H1 (cell line): ENCODE results near the gene UNC119. TPM values are rescaled to one million over a fixed set of nuclear protein-coding genes. Genes with fewer than 3 reads are reported as not detected.

ENCODE experiments used
- CTCF ChIA-PET: fragments of 300-600 bp; sonication (Branson Sonifier 250); formaldehyde crosslinking; loops from one replicate; lab custom pipeline; 2021; ENCODE audit not compliant: partially characterized antibody; lab: Charles Lee
- POLR2A ChIA-PET: fragments of 300-600 bp; sonication (Branson Sonifier 250); formaldehyde crosslinking; loops from one replicate; lab custom pipeline; 2021; ENCODE audit warnings: inconsistent platforms; ENCODE audit not compliant: partially characterized antibody; lab: Charles Lee
- DNase-seq, 2 experiments: peaks; one replicate each; pipeline versions ENCODE4 v3.0.0 to v3.0.0-alpha.2; 2010 to 2022; ENCODE audit warnings: low spot score in 2 of 2, low read depth in 1 of 2, mixed read lengths in 1 of 2
- FAIRE-seq: peaks from 2 replicates; lab custom pipeline; 2011; peaks lifted over from hg19 to GRCh38; lab: Jason Lieb, UNC
- H2AFZ ChIP-seq: 2 replicates; pipeline ENCODE4 v1.8.1; 2012; ENCODE audit warnings: low read length, inconsistent platforms
- H2AK5ac ChIP-seq: 2 replicates; pipeline ENCODE4 v1.6.1; 2013; ENCODE audit warnings: low read depth, low read length
- H2BK120ac ChIP-seq: replicated peaks from 2 replicates; pipeline ENCODE3; 2013; ENCODE audit warnings: low read depth, low read length, inconsistent platforms
- H2BK12ac ChIP-seq: 2 replicates; pipeline ENCODE4 v1.6.1; 2013; ENCODE audit warnings: low read depth, low read length
- H2BK15ac ChIP-seq: 2 replicates; pipeline ENCODE4 v1.6.1; 2013; ENCODE audit warnings: low read length
- H2BK20ac ChIP-seq: 2 replicates; pipeline ENCODE4 v1.6.1; 2013; ENCODE audit warnings: low read length
- H2BK5ac ChIP-seq: 2 replicates; pipeline ENCODE4 v1.6.1; 2013; ENCODE audit warnings: low read depth, low read length
- H3K14ac ChIP-seq: 2 replicates; pipeline ENCODE4 v1.6.1; 2013; ENCODE audit warnings: inconsistent platforms; ENCODE audit not compliant: insufficient read length
- H3K18ac ChIP-seq: 2 replicates; pipeline ENCODE4 v1.6.1; 2013; ENCODE audit warnings: low read length; ENCODE audit errors: extremely low read depth
- H3K23ac ChIP-seq: 2 replicates; pipeline ENCODE4 v1.6.1; 2013; ENCODE audit warnings: inconsistent platforms; ENCODE audit not compliant: insufficient read length
- H3K23me2 ChIP-seq: 2 replicates; pipeline ENCODE4 v1.6.1; 2013; ENCODE audit warnings: low read depth, low read length
- H3K27ac ChIP-seq: 2 replicates; pipeline ENCODE4 v1.6.1; 2011; ENCODE audit warnings: low read depth, low read length, inconsistent platforms
- H3K27me3 ChIP-seq, 4 experiments: replicated peaks in 1 of 4; 1 replicate in 1 of 4; 2 replicates in 3 of 4; pipeline versions ENCODE4 v1.6.1 to v1.8.1; 2011 to 2013; ENCODE audit warnings: low read length in 3 of 4, mild to moderate bottlenecking in 3 of 4, inconsistent platforms in 2 of 4, mixed read lengths in 2 of 4, moderate library complexity in 1 of 4; ENCODE audit not compliant: control insufficient read depth in 3 of 4, insufficient read depth in 3 of 4; ENCODE audit errors: extremely low read depth in 1 of 4
- H3K36me3 ChIP-seq, 4 experiments: 2 replicates each; pipeline versions ENCODE4 v1.6.1 to v1.8.1; 2011 to 2013; ENCODE audit warnings: mild to moderate bottlenecking in 4 of 4, low read length in 3 of 4, moderate library complexity in 2 of 4, control low read depth in 1 of 4, inconsistent platforms in 1 of 4; ENCODE audit not compliant: insufficient read depth in 4 of 4, control insufficient read depth in 2 of 4
- H3K4ac ChIP-seq: replicated peaks from 2 replicates; pipeline ENCODE3; 2013; ENCODE audit warnings: low read length, low read depth, mixed read lengths, inconsistent platforms; ENCODE audit not compliant: insufficient read length
- H3K4me1 ChIP-seq, 4 experiments: replicated peaks in 1 of 4; 1 replicate in 1 of 4; 2 replicates in 3 of 4; pipeline versions ENCODE4 v1.6.1 to v1.8.1; 2011 to 2013; ENCODE audit warnings: low read length in 3 of 4, inconsistent platforms in 2 of 4, mixed read lengths in 1 of 4; ENCODE audit not compliant: insufficient read depth in 4 of 4, control insufficient read depth in 3 of 4
- H3K4me2 ChIP-seq, 2 experiments: 2 replicates each; pipeline versions ENCODE4 v1.6.1 to v1.8.1; 2011 to 2013; ENCODE audit warnings: low read depth in 2 of 2, low read length in 2 of 2, control low read depth in 1 of 2, inconsistent platforms in 1 of 2, mild to moderate bottlenecking in 1 of 2; ENCODE audit not compliant: insufficient read depth in 1 of 2
- H3K4me3 ChIP-seq, 4 experiments: fragments of 200-600, 300-600 bp in 1 of 4; sonication (generic), shearing (Covaris generic), sonication (Bioruptor Twin) in 1 of 4; 2 replicates each; pipeline versions ENCODE4 v1.5.1 to v1.8.1; 2011 to 2016; ENCODE audit warnings: low read length in 4 of 4, low read depth in 3 of 4, control low read depth in 2 of 4, inconsistent platforms in 2 of 4, mild to moderate bottlenecking in 2 of 4, mixed read lengths in 1 of 4, moderate library complexity in 1 of 4; ENCODE audit not compliant: insufficient read depth in 2 of 4; ENCODE audit errors: extremely low read depth in 1 of 4
- H3K56ac ChIP-seq: replicated peaks from 2 replicates; pipeline ENCODE3; 2013; ENCODE audit warnings: low read depth, mild to moderate bottlenecking, mixed read lengths, low read length, inconsistent platforms; ENCODE audit not compliant: insufficient read length
- H3K79me1 ChIP-seq: 2 replicates; pipeline ENCODE4 v1.6.1; 2013; ENCODE audit warnings: low read depth, low read length, control low read depth
- H3K79me2 ChIP-seq, 2 experiments: 2 replicates each; pipeline versions ENCODE4 v1.6.1 to v1.8.1; 2012 to 2013; ENCODE audit warnings: low read length in 2 of 2, mild to moderate bottlenecking in 2 of 2, inconsistent platforms in 1 of 2; ENCODE audit not compliant: insufficient read depth in 2 of 2, control insufficient read depth in 1 of 2
- H3K9ac ChIP-seq, 4 experiments: replicated peaks in 1 of 4; 1 replicate in 1 of 4; 2 replicates in 3 of 4; pipeline versions ENCODE4 v1.6.1 to v1.8.1; 2011 to 2013; ENCODE audit warnings: low read depth in 3 of 4, low read length in 3 of 4, control low read depth in 2 of 4, mild to moderate bottlenecking in 2 of 4, moderate library complexity in 2 of 4, inconsistent platforms in 1 of 4; ENCODE audit errors: extremely low read depth in 1 of 4
- H3K9me3 ChIP-seq, 2 experiments: 2 replicates each; pipeline versions ENCODE4 v1.6.1 to v1.8.1; 2012 to 2013; ENCODE audit warnings: mild to moderate bottlenecking in 2 of 2, moderate library complexity in 2 of 2, control low read depth in 1 of 2, inconsistent platforms in 1 of 2, low read depth in 1 of 2, low read length in 1 of 2, mixed read lengths in 1 of 2; ENCODE audit not compliant: insufficient read depth in 2 of 2
- H4K20me1 ChIP-seq, 2 experiments: replicated peaks in 1 of 2; 2 replicates each; pipeline versions ENCODE3 to v1.8.1; 2011 to 2013; ENCODE audit warnings: inconsistent platforms in 2 of 2, low read length in 2 of 2, mild to moderate bottlenecking in 1 of 2; ENCODE audit not compliant: insufficient read depth in 2 of 2, control insufficient read depth in 1 of 2
- H4K5ac ChIP-seq: 2 replicates; pipeline ENCODE4 v1.6.1; 2013; ENCODE audit warnings: low read length, low read depth, mixed read lengths, inconsistent platforms; ENCODE audit not compliant: insufficient read length
- H4K8ac ChIP-seq: 2 replicates; pipeline ENCODE4 v1.8.0; 2013; ENCODE audit warnings: mild to moderate bottlenecking, moderate library complexity, low read length, inconsistent platforms; ENCODE audit not compliant: insufficient read depth; ENCODE audit errors: extremely low read depth
- H4K91ac ChIP-seq: replicated peaks from 2 replicates; pipeline ENCODE3; 2013; ENCODE audit warnings: low read length, mixed read lengths, inconsistent platforms; ENCODE audit not compliant: insufficient read length
- CEBPB ChIP-seq: IDR thresholded peaks from 2 replicates; pipeline ENCODE4 v1.6.1; 2012; ENCODE audit warnings: low read depth, low read length
- EP300 ChIP-seq, 2 experiments: IDR thresholded peaks; 1 replicate in 1 of 2; 2 replicates in 1 of 2; pipeline ENCODE4 v1.6.1; 2011 to 2012; ENCODE audit warnings: low read depth in 2 of 2, low read length in 2 of 2, mild to moderate bottlenecking in 2 of 2, borderline replicate concordance in 1 of 2, inconsistent platforms in 1 of 2, moderate library complexity in 1 of 2
- EZH2 ChIP-seq: fragments of 200-600 bp; sonication (generic); IDR thresholded peaks from 2 replicates; pipeline ENCODE4 v1.7.1; 2012; ENCODE audit warnings: low read depth, mild to moderate bottlenecking, moderate library complexity, low read length, inconsistent platforms; ENCODE audit not compliant: severe bottlenecking
- HDAC6 ChIP-seq: IDR thresholded peaks from one replicate; pipeline ENCODE4 v1.7.1; 2012; ENCODE audit warnings: low read depth, mild to moderate bottlenecking, inconsistent platforms, low read length, moderate library complexity
- PHF8 ChIP-seq: fragments of 200-600 bp; sonication (generic); conservative IDR thresholded peaks from 2 replicates; pipeline ENCODE4 v1.7.1; 2012; ENCODE audit warnings: low read depth, mild to moderate bottlenecking, inconsistent platforms, low read length, moderate library complexity
- RBBP5 ChIP-seq: IDR thresholded peaks from 2 replicates; pipeline ENCODE4 v1.7.1; 2012; ENCODE audit warnings: low read depth, mild to moderate bottlenecking, inconsistent platforms, low read length, moderate library complexity, borderline replicate concordance
- RNF2 ChIP-seq: fragments of 200-900, 300-1000 bp; sonication (generic); IDR thresholded peaks from 2 replicates; pipeline ENCODE4 v1.7.1; 2016; ENCODE audit warnings: borderline replicate concordance, low read depth, mild to moderate bottlenecking, antibody characterized with exemption, low read length; ENCODE audit not compliant: poor library complexity, severe bottlenecking; ENCODE audit errors: missing control alignments
- SIRT6 ChIP-seq: IDR thresholded peaks from one replicate; pipeline ENCODE4 v1.7.1; 2012; ENCODE audit warnings: low read length, inconsistent platforms
- SP2 ChIP-seq: IDR thresholded peaks from 2 replicates; pipeline ENCODE4 v1.6.1; 2012; ENCODE audit warnings: mild to moderate bottlenecking, low read length, inconsistent platforms
- TBP ChIP-seq: IDR thresholded peaks from 2 replicates; pipeline ENCODE4 v1.6.1; 2011; ENCODE audit warnings: low read depth, low read length, improper control_type of control experiment
- TCF12 ChIP-seq: IDR thresholded peaks from 2 replicates; pipeline ENCODE4 v1.6.1; 2011; ENCODE audit warnings: low read depth, mild to moderate bottlenecking, low read length
- USF2 ChIP-seq: IDR thresholded peaks from 2 replicates; pipeline ENCODE4 v1.6.1; 2011; ENCODE audit warnings: low read length, improper control_type of control experiment
- YY1 ChIP-seq: IDR thresholded peaks from 2 replicates; pipeline ENCODE4 v1.6.1; 2011; ENCODE audit warnings: low read depth, mild to moderate bottlenecking, low read length
- WGBS, 2 experiments: shearing (Covaris generic) in 1 of 2; methylation state at CpG; one replicate each; pipeline versions ENCODE4 v1.1.6 to v1.1.7; 2013 to 2015; ENCODE audit warnings: low lambda C conversion rate in 2 of 2, mixed read lengths in 2 of 2, inconsistent platforms in 1 of 2, low coverage in 1 of 2, missing lambda C conversion rate in 1 of 2; ENCODE audit not compliant: insufficient replicate concordance in 2 of 2, insufficient coverage in 1 of 2, insufficient read length in 1 of 2; ENCODE audit errors: extremely low coverage in 1 of 2, missing lambda C conversion rate in 1 of 2; 5-methylcytosine and 5-hydroxymethylcytosine counted together
- polyA plus RNA-seq, 7 experiments: library from polyadenylated mRNA; depleted of rRNA in 3 of 7; stranded (reverse) in 5 of 7; unstranded in 2 of 7; fragments of >200 nt in 5 of 7; fragments of 200-250 nt in 2 of 7; gene quantifications; 1 replicate in 5 of 7; 2 replicates in 1 of 7; 4 replicates in 1 of 7; pipeline versions ENCODE4 v1.2.1 to v1.2.3, GENCODE V29; 2011 to 2013; ENCODE audit warnings: missing spikeins in 2 of 7, mixed read lengths in 2 of 7
- total RNA-seq: library from RNA; stranded (reverse); fragmentation: NEBNext Ultra II Directional; extraction: Animal tissue kit (Norgen Biotek cat#: 25700); gene quantifications from 2 replicates; pipeline ENCODE4 v1.2.1, GENCODE V29; 2021

The UNC119 gene
- total and polyA plus RNA-seq, 2 of the 8 experiments (the other 6 are each of a cell fraction or from before 2014, with no cell fraction given), result 43.5 to 94.4 TPM

GRCh38 chr17:28592260-28592659, 39.8 kb upstream of the UNC119 start:
- no peak for FAIRE-seq
- Histone ChIP-seq H3K4me3 (no peak overlapping the region), H3K79me2 (peaks cover 3 to 5% of the 10 kb centered on the region in 2 experiments), H2BK15ac (no peak overlapping the region), H3K4me1 (no peaks in the 10 kb centered on the region), H2BK12ac (no peak overlapping the region), H2BK120ac (no peak overlapping the region), H2BK20ac (no peak overlapping the region), H2AFZ (no peak overlapping the region), H4K5ac (no peak overlapping the region), H3K4me2 (no peak overlapping the region), H2BK5ac (no peak overlapping the region), H3K36me3 (peaks cover 29 to 56% (median 47%) of the 10 kb centered on the region in 4 experiments), H3K9ac (no peak overlapping the region), H4K8ac (no peak overlapping the region), H3K27ac (no peak overlapping the region), H3K4ac (no peak overlapping the region), H4K20me1 (peaks cover 3 to 4% of the 10 kb centered on the region in 2 experiments), H2AK5ac (no peak overlapping the region), H3K9me3 (no peaks in the 10 kb centered on the region), H3K79me1 (no peaks in the 10 kb centered on the region), H3K23ac (no peak overlapping the region), H3K18ac (no peak overlapping the region), H3K56ac (no peak overlapping the region), H3K14ac (no peak overlapping the region), H3K27me3 (no peaks in the 10 kb centered on the region), H3K23me2 (no peaks in the 10 kb centered on the region), H4K91ac (no peak overlapping the region)
- ChIA-PET CTCF (interaction anchor here (0.6 to 1.9 kb wide), 6 partner anchors 13 to 132 kb away, joined by 3 to 11 read pairs (median 3); no protein-coding TSS in a partner anchor), POLR2A (interaction anchor here (1.0 to 2.3 kb wide), 6 partner anchors 10 to 26 kb away, joined by 4 to 10 read pairs (median 5); partner anchors contain the start of genes ALDOC and RSKR)
- WGBS, 2 experiments, result 97% methylated on average over 4 of the region's 4 CpGs; no CpG with 5 or more reads in 1 of the 2 experiments
- DNase-seq, result no peak
- TF ChIP-seq RBBP5, result no peak
- no peak for TF ChIP-seq CEBPB
- TF ChIP-seq USF2, result no peak
- no peak for TF ChIP-seq EZH2
- TF ChIP-seq PHF8, result no peak
- TF ChIP-seq EP300 (IDR thresholded peaks at IDR 0.05; ENCODE audit: borderline replicate concordance in 1 of 2, low read depth in 2 of 2, low read length in 2 of 2), result no peak
- no peak for TF ChIP-seq RNF2
- no peak for TF ChIP-seq YY1
- no peak for TF ChIP-seq HDAC6
- no peak for TF ChIP-seq TBP
- no peak for TF ChIP-seq SP2
- TF ChIP-seq TCF12, result no peak
- no peak for TF ChIP-seq SIRT6
